Retinal pigment epithelial cell (primary cell): Measurements from ENCODE around the gene NCAPD3.

Experiments used
- DNase-seq: peaks from one replicate; pipeline ENCODE4 v3.0.0-alpha.2; 2010; ENCODE audit warnings: low read depth
- H3K4me3 ChIP-seq: 2 replicates; pipeline ENCODE4 v1.5.1; 2011; ENCODE audit warnings: mild to moderate bottlenecking, low read length, control low read depth, moderate library complexity
- TF ChIP-seq, protein P1 (sequence below): conservative IDR thresholded peaks from 2 replicates; pipeline ENCODE4 v1.5.1; 2011; ENCODE audit warnings: low read depth, low read length, control low read depth, inconsistent platforms

Gene NCAPD3

DNA sequence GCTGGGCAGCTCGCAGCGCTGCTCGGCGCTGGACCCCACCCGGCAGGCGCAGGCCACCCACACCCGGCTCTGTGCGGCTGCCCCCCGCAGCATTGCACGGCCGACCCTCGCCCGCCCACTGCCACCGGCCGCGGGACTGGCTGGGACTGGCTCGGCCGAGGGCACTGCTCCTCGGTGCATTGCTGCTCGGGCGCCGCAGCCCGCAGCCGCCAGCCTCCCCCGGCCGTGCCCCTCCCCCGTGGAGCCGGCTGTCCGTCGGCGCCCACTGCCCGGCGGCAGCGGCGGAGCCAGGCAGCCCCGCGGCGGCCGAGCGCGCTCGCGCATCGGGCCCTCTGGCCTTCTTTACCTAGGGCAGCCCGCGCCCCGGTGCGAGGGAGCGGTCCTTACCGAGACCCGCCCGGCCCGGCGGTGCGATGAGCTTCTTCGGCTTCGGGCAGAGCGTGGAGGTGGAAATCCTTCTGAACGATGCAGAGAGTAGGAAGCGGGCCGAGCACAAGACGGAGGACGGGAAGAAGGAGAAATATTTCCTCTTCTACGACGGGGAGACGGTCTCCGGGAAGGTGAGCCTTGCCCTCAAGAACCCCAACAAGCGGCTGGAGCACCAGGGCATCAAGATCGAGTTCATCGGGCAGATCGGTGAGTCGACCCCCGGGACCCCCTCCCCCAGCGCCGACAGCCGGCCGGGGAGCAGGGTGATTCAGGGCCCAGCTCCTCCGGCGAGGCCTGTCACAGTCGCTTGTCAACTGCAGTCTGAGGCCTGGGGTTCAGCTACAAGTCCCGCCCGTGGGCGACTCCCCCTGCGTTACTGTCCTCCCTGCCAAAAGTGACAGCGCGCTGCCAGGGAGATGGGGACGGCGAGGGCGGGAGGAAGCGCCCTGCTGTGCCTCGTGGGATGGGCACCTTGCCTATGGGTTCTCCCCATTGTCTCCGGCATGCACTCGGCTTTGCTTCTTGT, 1.2 kb upstream of the NCAPD3 start:
- H3K4me3 ChIP-seq, result peak overlapping the region; percentile 94
- DNase-seq, result no peak
- TF ChIP-seq, protein P1, sequence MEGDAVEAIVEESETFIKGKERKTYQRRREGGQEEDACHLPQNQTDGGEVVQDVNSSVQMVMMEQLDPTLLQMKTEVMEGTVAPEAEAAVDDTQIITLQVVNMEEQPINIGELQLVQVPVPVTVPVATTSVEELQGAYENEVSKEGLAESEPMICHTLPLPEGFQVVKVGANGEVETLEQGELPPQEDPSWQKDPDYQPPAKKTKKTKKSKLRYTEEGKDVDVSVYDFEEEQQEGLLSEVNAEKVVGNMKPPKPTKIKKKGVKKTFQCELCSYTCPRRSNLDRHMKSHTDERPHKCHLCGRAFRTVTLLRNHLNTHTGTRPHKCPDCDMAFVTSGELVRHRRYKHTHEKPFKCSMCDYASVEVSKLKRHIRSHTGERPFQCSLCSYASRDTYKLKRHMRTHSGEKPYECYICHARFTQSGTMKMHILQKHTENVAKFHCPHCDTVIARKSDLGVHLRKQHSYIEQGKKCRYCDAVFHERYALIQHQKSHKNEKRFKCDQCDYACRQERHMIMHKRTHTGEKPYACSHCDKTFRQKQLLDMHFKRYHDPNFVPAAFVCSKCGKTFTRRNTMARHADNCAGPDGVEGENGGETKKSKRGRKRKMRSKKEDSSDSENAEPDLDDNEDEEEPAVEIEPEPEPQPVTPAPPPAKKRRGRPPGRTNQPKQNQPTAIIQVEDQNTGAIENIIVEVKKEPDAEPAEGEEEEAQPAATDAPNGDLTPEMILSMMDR, result no peak

- H3K4me3 ChIP-seq, result peak overlapping the region; percentile 94
- TF ChIP-seq, protein P1, result no peak
- DNase-seq, result no peak
Measured at GRCh38 chr11:134223121-134223520, 646 bp downstream of the NCAPD3 start.

DNA sequence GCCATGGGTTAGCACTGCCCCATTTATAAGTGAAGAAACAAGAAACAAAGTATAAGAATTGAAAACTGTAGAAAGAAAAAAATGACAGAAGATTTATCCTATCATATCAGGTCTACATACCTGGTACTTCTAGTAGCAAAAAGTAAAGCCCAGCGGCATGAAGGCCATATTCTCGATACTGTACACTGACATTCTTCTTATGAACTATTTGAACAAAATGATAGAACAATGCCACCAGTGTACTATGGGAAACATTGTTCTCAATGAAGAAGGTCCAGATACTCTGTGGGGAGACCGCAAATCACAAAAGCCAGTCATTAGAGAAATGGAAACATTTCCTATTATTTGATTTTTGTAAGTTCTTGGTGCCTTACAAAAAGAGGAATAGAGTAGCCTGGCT, 7.0 kb downstream of the NCAPD3 start:
- DNase-seq, result no peak
- H3K4me3 ChIP-seq, result no peak overlapping the region
- TF ChIP-seq, protein P1, result no peak

GRCh38 chr11:134215836-134216235, 7.9 kb downstream of the NCAPD3 start:
- DNase-seq, result no peak
- TF ChIP-seq, protein P1, result no peak
- no peak overlapping the region for H3K4me3 ChIP-seq

DNA sequence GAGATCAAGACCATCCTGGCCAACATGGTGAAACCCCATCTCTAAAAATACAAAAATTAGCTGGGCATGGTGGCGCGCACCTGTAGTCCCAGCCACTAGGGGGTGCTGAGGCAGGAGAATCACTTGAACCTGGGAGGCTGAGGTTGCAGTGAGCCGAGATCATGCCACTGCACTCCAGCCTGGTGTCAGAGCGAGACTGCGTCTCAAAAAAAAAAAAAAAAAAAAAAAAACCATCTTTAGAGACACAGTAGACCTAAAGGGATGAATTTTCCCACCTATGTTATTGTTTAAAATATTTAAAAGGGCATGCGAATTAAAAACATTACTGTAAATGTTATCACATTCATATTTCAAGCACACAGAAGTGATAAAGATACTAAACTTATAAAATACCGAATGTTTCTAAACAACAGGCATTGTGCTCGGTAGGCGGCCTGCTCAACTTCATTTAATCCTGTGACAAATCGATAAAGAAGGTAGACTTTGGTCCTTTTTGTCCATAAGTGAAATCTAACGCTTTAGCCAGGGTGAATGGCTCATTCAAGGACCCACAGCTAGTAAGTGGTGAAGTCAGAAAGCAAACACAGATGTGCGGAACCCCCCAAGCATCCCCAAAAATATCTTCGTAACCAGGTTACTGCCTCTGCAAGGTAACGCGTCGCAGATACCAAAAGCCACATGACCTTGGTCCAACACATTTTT, 16.1 kb downstream of the NCAPD3 start:
- TF ChIP-seq, protein P1, result peak; percentile 56
- DNase-seq, result no peak
- no peak overlapping the region for H3K4me3 ChIP-seq

DNA sequence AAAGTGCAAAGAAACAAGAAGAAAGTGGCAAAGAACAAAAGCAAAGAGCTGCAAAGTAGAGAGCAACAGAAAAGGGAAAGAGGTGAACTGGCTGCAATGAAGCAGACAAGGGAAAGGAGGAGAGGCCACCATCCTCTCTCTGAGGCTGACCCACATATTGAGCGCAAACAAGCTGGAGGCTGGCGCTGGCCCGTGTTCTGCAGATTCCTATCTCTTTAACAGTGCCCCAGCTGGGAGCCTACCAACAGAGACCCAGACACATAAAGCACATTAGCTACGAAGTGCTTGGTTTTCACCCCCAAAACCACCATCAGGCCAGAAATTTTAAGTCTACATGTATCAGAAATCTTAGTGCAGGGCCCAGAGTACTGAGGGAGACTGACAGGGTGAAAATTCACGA, 17.6 kb downstream of the NCAPD3 start:
- H3K4me3 ChIP-seq, result no peak overlapping the region
- TF ChIP-seq, protein P1, result no peak
- no peak for DNase-seq

DNA sequence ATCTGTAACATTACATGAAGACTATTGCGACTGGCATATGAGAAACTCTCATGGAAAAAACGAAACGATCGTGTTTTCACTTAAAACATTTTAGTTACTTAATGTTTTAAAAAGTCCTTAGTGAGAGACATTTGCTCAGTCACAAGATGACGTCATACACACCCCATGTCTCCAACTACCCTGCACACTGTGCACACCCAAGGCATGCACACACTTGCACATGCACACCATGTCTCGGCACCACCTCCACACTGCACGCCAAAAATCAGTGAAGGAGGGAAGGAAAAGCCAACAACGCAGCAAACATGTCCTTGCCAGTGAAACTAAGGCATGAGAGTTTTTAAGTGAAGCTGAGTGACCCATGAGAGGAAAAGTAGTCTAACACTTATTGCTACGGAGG, 18.0 kb downstream of the NCAPD3 start:
- TF ChIP-seq, protein P1, result no peak
- H3K4me3 ChIP-seq, result no peak overlapping the region
- DNase-seq, result no peak
